ENCODE measurements around the gene SPOCK1.

The SPOCK1 gene

DNA sequence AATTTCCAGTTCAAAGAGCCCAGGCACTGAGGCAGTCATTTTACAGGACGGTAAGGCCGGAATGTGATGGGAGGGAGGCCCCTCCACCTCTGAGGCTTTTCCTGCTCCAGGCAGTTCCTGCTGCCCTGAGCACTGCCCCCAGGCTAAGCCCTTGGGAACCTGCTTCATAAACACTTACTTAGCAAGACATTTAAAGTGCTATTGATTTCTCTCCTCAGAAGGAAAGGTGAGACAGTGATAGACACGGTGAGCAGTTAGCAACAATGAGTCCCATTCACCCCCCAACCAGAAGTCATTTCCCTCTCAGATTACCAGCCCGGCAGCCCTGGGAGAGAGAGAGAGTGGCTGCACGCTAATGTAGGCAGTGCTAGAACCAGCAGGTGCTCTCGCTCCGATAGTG, 462.5 kb downstream of the SPOCK1 start:
- DNase-seq (ENCODE audit: low read depth in 4 of 4, low spot score in 1 of 4), result no peak

DNA sequence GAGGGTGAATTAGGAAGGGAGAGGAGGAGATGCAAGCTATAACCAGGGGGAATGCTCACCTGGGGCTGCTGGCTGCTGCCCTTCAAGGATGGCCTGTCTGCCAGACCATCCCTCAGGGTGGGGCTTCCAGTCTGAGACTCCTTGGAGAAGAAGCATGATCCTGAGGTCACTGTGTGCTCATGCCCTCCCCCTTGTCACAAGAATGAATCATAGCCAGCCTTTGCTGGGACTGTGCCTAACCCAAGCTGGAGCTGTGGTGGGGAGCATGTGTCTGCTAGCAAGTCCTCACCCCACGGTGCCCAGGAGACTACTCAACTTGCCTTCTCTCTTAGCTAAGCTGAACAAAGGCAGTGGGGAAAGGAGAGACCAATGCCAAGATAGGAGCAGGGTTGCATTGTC, 463.6 kb downstream of the SPOCK1 start:
- DNase-seq (ENCODE audit: low read depth in 4 of 4, low spot score in 1 of 4), result no peak

DNA sequence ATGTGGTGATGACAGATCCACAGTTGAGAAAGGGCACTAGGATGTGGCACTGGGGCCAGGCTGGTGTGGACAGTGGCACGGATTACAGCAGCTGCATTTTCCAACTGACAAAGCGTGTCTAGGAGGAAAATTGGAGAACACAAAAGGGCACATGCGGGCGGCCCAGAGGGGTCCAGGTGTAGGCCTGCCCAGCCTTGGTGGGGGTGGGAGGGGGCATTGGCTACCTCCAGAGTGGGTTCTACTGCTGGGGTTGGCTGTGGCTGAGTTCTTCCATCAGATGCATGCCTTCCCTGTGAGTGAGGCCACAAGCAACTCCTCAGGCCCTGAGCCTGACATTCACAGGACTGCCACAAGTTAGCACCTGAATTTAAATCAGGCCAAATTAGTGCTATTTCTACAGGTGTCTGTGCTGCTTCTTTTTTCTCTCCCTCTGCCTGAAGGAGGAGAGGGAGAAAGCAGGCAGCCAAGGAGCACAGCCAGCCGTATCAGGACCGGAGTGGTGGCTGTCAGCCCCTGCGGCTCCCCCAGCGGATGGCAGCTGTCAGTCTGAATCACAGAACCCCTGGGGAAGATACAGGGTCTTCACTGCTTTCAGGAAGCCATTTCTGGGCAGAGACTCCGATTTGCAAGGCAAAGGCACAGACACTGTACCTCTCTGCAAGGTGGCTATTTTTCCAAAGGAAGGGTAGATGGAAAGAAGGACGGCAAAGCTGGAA, 464.2 kb downstream of the SPOCK1 start:
- no peak for DNase-seq (ENCODE audit: low read depth in 4 of 4, low spot score in 1 of 4)

DNA sequence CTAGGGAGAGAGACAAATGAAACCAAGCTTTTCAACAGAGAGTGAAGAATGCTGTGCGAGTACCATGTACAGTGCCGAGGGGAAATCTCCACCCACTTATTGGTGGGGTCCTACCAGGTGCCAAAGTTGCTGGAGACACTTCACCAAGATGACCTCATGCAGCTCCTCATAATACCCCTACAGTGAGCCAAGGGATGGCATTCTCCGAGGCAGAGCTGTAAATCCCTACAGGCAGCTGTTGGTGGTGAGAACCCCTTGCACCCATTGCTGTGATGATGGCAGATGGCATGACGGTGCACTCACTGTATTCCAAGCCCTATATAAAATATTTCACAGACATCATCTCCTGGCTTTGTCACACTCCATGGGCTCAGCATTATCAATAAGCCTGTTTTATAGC, 464.9 kb downstream of the SPOCK1 start:
- no peak for DNase-seq (ENCODE audit: low read depth in 4 of 4, low spot score in 1 of 4)

DNA sequence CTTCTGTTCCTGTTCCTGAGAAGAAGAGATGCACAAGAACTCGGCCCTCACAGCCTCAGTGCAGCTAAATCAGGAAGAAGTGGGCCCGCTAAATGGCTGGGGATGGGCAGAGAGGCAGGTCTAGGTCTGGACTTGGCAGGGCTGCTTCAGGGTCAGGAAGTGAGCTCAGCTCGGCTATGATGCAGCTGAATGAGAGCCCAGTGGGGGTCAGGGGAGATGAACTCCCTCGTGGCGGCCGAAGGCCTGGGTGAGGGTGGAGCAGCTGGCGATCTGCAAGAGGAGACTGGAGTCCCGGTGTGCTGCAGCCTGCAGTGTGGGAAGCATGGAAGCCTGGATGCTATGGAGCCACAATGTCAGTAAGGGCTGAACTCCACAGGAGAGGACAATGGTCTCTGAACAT, 466.2 kb downstream of the SPOCK1 start:
- DNase-seq (ENCODE audit: low read depth in 4 of 4, low spot score in 1 of 4), result no peak

DNA sequence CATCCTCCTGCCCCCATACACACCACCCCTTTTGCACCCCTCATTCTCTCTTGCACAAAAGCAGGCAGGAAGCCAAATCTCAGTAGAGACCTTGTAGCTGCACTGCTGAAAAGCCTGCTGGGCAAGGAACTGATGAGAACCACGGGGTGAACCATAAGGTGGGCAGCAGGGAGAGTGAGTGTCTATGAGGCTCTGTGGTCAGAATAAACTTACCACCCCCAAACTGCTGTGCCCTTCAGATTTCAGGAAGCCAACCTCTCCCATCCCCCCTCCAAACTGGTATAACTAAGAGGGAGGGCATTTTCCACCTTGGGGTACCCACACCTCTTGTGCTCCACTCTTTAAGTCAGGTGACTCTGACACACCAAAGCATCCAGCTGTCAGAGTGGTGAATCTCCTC, 471.4 kb downstream of the SPOCK1 start:
- DNase-seq (ENCODE audit: low read depth in 4 of 4, low spot score in 1 of 4), result no peak

DNA sequence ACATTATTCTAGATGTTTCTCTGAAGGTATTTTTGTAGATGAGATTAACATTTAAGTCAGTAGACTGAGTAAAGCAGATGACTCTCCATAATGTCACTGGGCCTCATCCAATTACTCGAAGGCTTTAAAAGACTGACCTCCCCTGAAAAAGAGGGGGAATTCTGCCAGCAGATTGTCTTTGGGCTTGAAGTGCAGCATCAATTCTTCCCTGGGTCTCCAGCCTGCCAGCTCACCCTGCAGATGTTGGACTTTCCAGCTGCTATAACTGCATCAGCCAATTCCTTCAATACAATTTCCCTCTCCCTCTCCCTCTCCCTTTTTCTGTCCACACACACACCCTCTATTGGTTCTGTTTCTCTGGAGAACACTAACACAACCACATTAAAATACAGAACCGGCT, 472.8 kb downstream of the SPOCK1 start:
- DNase-seq (ENCODE audit: low read depth in 4 of 4, low spot score in 1 of 4), result no peak

DNA sequence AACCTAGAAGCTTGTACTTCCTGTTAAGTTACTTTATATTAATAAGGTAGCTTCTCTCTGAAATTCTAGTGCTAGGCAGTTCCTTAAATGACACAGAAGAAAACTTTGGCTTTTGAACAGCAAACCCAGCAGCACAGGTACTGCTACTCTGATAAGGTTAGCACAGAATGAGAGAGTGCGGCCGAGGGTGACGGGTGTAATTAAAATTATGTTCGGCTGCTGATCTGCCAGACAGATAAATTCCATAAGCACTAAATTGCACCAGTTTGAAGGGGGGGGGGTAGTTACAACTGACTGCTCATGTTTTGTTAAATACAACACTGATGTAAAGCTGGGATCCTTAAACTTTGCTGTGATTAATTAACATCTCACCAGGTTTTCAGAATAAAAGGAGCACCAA, 475.1 kb downstream of the SPOCK1 start:
- DNase-seq (ENCODE audit: low read depth in 4 of 4, low spot score in 1 of 4), result no peak

DNA sequence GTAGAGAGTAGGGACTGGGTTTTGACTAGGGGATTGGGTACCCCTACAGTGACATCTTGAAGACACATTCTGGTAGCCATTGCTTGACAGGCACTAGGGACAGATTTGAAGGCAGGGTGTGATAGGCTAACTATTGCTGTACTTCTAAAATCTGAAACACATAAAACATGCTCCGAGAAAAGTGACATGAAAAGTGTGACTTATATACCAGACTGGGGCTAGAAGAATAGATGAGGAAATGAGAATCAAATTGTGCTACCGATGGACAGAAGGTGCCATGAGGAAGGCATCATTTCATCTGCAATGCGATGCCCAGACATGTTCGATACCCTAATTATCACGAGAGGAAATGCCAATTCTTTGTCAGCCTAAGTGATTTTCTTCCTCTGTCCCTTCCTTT, 475.8 kb downstream of the SPOCK1 start:
- no peak for DNase-seq (ENCODE audit: low read depth in 4 of 4, low spot score in 1 of 4)

DNA sequence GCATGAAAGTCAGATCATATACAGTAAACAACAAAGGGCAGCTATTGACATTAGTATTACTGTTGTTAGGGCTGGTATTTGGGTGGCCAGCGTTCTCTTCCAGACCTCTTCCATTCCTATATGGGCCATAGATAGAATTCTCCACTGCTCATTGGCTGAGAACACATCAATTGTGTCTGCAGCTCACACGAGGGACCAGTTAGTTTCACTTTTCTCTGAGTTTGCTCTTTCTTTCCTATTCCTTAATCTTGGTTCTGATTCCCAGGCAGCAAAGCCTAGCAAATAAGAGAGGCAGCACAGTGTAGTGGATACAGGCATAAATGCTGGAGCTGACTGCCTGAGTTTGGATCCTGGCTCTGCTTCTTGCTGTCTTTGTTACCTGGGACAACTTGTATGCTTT, 476.4 kb downstream of the SPOCK1 start:
- DNase-seq (ENCODE audit: low read depth in 4 of 4, low spot score in 1 of 4), result no peak

DNA sequence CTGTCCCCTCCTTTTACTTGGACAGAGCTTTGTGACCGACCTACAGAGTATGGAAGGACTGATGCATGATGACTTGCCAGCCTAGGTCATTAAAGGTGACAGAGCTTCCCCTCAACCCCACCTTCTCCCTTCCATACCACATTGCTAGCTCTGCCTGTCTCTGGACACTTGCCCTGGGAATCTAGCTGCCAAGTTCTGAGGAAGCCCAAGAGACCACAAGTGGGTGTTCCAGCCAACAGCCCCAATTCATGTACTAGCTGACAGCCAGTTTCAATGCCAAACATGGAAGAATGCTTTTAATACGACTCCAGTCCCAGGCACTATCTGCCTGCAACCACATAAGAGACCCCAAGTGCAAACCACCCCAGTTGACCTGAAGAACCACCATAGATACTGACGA, 477.1 kb downstream of the SPOCK1 start:
- DNase-seq (ENCODE audit: low read depth in 4 of 4, low spot score in 1 of 4), result no peak

DNA sequence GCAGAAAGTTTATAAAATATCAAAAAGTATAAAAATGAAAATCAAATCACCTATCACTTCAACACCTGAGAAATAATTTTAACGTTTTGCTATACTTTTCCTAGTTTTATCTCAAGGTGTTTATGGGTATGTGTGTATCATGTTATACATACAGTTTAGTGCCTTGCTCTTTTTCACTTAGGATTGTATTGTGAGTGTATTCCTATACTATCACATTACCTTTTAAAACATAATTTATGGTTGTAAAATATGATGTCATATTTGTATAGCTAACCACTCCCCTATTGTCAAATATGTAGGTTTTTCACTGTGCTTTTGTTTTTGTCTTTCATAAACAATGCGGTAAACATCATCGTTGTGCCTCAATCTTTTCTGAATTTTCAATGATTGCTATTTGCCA, 479.9 kb downstream of the SPOCK1 start:
- no peak for DNase-seq (ENCODE audit: low read depth in 4 of 4, low spot score in 1 of 4)

DNA sequence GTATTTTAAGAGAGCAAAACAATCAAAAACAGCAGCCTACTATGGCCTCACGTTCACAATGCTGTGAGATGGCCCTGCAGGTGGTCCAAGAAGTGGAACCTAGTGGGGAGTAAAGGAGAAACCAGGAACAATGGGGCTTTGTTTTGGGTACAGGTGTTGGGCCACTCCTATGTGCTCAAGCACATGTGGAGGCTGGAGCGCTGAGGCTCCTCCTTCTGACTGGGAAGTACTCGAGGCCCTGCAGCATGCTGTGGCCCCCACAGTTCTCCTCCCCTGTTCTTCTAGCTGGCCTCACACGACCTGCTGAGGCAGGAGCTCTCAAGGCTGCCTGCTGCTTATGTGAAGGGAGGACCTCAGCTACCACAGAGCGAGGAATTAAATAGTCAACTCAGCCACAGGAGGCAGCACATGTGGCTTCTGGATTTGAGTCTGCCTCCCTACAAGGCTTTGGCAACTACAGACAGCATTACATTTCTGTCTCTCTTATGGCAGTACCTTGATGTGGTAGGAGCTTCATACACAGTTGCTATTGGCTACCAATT, 482.3 kb downstream of the SPOCK1 start:
- no peak for DNase-seq (ENCODE audit: low read depth in 4 of 4, low spot score in 1 of 4)

DNA sequence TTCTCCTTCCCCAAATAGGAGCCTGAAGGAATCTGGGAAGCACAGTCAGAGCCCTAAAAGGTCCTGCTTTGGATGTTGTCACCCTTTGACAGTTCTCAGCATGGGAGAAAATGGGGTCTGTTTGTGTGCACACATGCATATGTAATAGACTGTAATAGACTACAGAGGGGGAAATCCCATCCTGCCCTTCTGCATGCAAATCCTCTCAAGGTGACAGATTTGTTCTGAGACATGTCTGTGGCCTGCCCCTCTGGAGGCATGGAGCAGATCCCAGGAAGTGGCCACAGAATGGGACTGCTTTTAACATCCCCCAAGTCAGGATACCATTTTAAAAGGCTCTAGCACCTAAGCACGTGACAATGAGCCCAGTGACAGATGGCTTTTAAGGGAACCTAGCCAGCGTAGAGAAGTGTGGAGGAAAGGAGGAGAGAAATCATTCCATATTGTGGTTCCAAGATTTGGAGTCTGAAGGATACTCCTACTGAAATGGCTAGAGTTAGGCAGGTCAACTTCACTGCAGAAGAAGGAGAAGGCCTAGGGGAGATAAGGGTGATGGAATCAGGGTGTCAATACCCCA, 483.5 kb downstream of the SPOCK1 start:
- DNase-seq (ENCODE audit: low read depth in 4 of 4, low spot score in 1 of 4), result no peak

DNA sequence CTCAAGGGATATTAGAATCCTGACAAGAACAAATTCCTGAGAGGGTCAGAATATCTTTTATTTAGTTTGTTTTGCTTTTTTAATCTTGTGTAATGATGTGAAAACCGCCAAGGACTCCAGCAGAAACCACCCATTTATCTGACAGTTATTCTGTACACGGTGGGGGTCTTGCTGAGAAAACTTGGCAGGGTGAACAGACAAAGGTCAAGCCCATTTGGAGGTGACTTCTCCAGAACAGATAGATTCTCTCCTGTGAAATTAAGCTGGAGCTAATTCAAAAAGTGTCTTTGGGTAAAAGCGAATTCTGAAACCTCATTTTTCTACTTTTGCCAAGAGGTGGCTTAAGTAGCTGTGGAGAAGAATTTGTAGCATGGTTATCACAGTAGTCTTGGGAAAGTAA, 484.4 kb downstream of the SPOCK1 start:
- no peak for DNase-seq (ENCODE audit: low read depth in 4 of 4, low spot score in 1 of 4)

DNA sequence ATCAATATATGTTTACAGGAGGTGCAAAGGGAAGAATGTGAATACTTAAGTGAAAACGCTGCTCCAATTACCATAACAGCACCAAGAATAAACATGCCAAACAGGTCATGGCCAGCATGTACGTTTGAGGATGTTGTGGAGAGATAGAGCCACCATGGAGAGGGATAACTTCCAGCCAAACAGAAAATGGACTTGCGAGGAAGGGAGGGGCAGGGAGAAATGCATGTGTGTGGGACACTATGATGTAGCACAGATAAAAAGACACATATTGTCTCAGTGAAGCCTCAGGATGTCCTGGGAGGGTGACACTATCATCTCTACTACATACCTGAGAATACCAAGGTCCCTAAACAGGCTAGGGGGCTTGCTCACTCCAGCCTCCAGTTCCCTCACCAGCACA, 488.9 kb downstream of the SPOCK1 start:
- DNase-seq (ENCODE audit: low read depth in 4 of 4, low spot score in 1 of 4), result no peak

DNA sequence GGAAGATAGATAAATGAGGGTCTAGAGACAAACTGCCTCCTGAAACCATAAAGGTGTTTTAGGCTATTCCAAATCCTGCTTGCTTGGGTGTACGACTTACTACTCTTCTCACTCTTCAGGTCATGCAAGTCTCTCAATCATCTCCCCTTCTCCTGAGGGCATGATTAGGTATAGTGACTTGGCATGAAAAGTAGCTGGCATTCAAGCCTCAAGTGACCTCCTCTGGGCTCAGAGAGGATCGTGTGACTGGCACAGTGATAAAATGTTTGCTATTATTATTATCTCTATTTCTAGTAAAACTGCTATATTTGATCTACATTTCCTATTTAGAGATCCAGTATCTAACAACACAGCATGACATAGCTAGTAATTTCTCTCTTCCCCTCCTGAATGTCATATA, 494.8 kb downstream of the SPOCK1 start:
- no peak for DNase-seq (ENCODE audit: low read depth in 4 of 4, low spot score in 1 of 4)

DNA sequence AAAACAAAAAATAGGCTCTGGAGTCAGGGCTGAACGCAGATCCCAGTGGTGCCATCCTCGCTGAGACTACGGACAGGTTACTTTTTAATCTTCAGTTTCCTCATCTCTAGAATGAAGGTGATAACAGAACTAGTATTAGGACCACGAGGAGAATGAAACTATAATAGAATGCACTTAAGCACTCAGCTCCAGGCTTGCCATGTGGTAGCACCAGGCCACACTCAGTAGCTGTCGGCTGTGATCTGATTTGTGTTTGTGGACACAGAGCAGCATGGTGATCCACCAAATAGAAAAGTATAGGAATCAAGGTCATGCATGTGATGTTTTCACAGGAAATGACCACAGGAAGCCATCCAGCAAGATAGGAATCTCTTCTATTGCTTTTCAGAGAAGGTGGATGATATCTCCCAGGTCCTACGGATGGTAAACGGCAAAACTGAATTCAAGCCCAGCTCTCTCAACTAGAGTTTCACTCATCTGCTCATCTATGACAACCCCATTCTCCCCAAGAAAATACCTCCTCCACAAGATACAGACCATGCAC, 498.0 kb downstream of the SPOCK1 start:
- DNase-seq (ENCODE audit: low read depth in 4 of 4, low spot score in 1 of 4), result no peak

DNA sequence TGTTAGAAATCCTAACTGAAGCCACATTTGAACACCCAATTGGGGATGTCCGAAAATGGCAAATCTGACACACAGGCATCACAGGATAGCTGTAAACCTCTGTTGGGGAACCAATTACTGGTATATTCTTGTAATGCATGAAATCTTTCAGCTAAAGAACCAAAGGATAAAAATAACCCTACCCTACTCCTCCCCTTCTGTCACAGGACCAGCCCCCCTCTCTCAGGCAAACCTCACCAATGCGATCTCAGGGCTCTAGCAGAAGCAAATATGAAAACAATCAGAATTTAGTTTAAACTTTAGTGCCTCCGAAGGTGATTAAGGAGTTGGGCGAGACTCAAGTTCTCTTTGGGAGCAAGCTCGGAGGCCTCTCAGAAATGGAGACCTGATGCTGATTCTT, 499.3 kb downstream of the SPOCK1 start:
- no peak for DNase-seq (ENCODE audit: low read depth in 4 of 4, low spot score in 1 of 4)

DNA sequence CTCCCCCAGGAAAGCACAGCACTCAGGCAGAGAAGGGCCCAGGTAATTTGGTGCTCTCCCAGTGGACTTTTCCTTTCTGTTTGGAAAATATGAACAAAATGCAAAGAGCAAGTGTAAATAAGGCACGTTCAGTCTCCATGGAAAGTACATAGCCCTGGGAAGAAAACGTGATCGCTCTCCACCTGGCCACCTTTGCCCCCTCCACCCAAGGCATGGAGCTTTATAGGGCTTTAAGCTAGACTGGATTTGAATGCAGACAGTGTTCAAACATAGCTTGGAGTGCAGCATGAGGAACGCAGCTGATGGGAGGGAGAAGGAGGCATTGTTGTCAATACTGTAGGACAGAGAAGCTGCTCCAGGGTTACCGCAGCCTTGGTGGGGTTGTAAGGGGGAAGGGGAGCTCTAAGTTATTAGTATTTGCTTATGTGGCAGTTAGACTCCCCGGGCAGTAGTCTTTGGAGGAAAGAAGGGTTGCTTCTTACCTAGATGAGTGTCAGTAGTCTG, 500.2 kb downstream of the SPOCK1 start:
- no peak for DNase-seq (ENCODE audit: low read depth in 4 of 4, low spot score in 1 of 4)

DNA sequence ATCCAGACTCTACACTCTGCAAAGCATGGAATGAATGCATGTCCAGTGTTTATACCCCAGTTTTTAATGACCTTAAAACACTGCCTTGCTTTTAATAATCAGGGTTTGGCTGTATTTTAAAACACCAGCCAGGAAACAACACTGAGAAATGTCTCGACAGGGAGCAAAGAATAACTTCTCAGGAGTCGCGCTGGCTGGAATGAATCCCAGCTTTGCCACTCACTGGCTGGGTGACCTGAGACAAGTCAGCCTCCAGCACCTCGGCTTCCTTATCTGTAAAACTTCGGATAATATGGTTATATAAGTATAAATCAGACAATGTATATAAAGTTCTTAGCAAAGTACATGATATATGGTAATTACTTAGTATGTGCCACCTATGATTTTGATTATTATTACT, 505.0 kb downstream of the SPOCK1 start:
- DNase-seq (ENCODE audit: low read depth in 4 of 4, low spot score in 1 of 4), result no peak

DNA sequence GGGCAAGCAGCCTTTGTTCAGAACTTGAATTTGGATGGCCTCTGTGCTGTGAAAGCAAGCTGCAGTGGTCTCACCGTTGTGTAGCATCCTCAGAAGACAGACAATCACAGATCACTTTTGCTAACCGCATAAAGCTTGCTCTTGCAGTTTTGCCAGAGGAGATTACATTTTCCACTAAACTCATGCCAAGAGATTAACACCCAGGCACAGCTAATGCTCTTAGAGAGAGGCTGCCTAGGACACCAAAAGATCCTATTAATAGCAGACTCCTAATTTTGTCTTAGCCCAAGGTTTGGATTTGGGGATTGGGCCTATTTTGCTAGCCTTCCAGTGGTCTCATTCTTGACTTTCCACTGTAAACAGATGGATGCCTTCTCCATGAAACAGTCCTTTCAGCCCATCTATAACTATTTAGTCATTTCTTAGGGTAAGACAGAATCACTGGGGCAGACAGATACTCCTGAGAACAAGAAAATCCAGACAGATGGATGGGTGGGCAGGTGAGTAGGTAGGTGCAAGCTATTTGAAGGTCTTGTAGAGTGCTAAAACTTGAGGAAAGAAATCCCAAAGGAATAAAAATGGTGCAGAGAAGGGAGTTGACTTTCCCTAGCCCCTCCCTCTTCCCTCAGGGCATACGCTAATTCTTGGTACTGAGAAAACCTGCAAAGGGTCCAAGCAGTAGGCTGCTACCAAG, 506.2 kb downstream of the SPOCK1 start:
- DNase-seq (ENCODE audit: low read depth in 4 of 4, low spot score in 1 of 4), result no peak
